BLaER1 (cell line): ENCODE data around the gene SLC25A3.
"Not testable (repeated sequence)": the region's sequence is repeated elsewhere in the genome, so short reads cannot be mapped to it uniquely, and the experiment has no call there.

Source experiments
- H3K27ac ChIP-seq: shearing (Covaris generic); formaldehyde crosslinking; 2 replicates; pipeline ENCODE4 v1.8.1; 2022
- H3K27me3 ChIP-seq: shearing (Covaris generic); formaldehyde crosslinking; 2 replicates; pipeline ENCODE4 v1.8.1; 2022
- H3K36me3 ChIP-seq: shearing (Covaris generic); formaldehyde crosslinking; 2 replicates; pipeline ENCODE4 v1.8.1; 2022
- H3K4me1 ChIP-seq: shearing (Covaris generic); formaldehyde crosslinking; 2 replicates; pipeline ENCODE4 v1.8.1; 2022
- H3K4me2 ChIP-seq: shearing (Covaris generic); formaldehyde crosslinking; 2 replicates; pipeline ENCODE4 v1.8.1; 2022
- H3K4me3 ChIP-seq: shearing (Covaris generic); formaldehyde crosslinking; 2 replicates; pipeline ENCODE4 v1.8.1; 2022
- H3K9ac ChIP-seq: shearing (Covaris generic); formaldehyde crosslinking; 2 replicates; pipeline ENCODE4 v1.8.1; 2022
- H3K9me3 ChIP-seq: shearing (Covaris generic); formaldehyde crosslinking; 2 replicates; pipeline ENCODE4 v1.8.1; 2022
- H4K20me1 ChIP-seq: shearing (Covaris generic); formaldehyde crosslinking; 2 replicates; pipeline ENCODE4 v1.8.1; 2022
- Cebpa-rat ChIP-seq: shearing (Covaris generic); IDR thresholded peaks from 2 replicates; pipeline ENCODE4 v1.8.1; 2022

The SLC25A3 gene

DNA sequence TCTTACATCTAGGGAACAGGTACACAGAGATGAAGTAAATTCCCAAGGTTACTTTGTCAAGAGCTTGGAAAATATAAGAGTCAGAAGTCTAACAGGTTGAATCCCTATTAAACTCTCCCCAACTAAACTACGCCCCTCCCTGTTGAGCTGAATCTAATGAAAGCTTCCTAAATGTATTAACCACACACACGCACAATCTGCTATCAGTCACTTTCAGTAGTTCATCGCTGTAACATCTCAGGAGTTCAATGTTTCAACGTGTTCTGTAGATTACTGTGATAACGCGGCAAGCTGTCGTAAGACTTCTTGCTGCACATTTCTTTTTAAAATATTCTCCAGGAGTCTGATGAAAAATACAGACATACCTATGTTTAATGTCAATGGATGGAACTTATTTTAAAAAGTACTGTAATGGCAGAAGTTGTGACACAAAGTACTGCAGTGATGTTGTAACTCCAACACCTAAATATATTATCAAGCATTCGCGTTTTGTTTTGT lies 612 bp upstream of the SLC25A3 start:
- peaks cover 43% of the 10 kb centered on the region for H4K20me1 ChIP-seq
- peak overlapping the region; percentile 100 for H3K4me3 ChIP-seq
- H3K27me3 ChIP-seq, result no peaks in the 10 kb centered on the region
- TF ChIP-seq Cebpa-rat, result no peak
- peak overlapping the region; percentile 62 for H3K4me2 ChIP-seq
- H3K27ac ChIP-seq, result peak overlapping the region; percentile 61; the same call in 1 of the 2 replicates
- peaks cover 26% of the 10 kb centered on the region for H3K36me3 ChIP-seq
- H3K4me1 ChIP-seq, result peaks cover 28% of the 10 kb centered on the region
- peak overlapping the region; percentile 100 for H3K9ac ChIP-seq
- H3K9me3 ChIP-seq, result no peaks in the 10 kb centered on the region

DNA sequence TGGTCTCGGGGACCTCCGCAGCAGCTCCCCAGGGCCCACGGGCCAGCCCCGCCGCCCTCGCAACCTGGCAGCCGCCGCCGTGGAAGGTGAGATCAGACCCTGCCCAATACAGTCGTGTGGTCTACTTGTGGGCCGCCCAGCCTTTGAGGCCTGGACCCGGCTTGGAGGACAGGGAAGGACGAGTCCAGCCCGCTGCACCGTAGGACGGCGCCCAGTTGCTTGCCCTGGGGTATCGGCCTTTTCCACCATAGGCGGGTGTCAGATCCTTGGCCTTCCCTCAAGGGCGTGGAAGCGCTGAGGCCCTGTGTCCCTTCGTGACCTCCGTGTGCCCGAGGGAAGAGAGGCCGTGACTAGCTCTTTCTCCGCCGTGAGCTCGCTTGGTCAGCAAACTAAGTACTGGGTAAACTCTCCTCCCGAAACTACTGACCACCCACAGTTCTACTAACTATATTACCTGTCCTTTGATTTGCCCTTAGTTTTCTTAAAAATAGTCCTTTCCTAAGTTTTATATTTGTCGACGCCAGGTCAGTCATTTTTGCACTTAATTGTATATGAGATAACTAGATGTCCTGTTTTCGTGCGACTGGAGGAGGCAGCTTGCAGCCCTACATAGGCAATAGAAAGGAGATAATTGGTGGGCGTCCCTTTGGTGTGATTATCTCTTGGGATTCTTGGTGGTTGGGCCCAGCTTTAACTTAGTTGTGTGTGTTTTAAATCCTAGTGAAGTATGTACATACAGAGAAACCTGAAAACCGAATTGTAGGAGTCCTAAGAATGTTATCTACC lies 757 bp downstream of the SLC25A3 start:
- Histone ChIP-seq H3K4me1 (peaks cover 28% of the 10 kb centered on the region), H3K36me3 (peaks cover 40% of the 10 kb centered on the region), H3K27me3 (no peaks in the 10 kb centered on the region), H3K9ac (peak overlapping the region; percentile 100), H3K9me3 (no peaks in the 10 kb centered on the region), H3K27ac (peak overlapping the region; percentile 99), H3K4me2 (peak overlapping the region; percentile 81), H3K4me3 (peak overlapping the region; percentile 100), H4K20me1 (peaks cover 56% of the 10 kb centered on the region)
- no peak for TF ChIP-seq Cebpa-rat

DNA sequence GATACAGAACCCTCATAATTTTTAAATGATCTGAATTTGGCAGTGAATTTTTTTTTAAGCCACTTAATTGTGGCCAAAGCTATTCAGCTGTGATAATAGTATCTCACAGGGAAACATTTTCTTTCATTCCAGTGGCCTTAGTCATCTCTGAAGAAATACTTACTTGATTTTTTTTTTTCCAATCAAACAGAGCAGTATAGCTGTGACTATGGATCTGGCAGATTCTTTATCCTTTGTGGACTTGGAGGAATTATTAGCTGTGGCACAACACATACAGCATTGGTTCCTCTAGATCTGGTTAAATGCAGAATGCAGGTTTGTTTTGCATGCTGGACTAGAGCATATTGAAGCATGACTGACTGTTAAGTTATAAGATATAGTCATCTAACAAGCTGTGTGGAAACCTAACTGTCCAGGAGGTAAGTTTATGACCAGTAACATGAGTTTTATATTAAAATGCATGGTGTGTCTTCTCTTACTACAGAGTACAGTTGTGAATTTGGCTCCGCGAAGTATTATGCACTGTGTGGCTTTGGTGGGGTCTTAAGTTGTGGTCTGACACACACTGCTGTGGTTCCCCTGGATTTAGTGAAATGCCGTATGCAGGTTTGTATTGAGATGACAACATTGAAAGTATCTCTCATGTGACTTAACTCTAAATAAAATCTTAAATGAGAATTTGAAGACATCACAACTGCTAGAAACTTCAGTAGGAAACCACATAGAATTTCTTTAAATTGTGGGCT lies 1.9 kb downstream of the SLC25A3 start:
- Histone ChIP-seq H3K9ac (peak overlapping the region; percentile 100), H3K4me3 (peak overlapping the region; percentile 100), H3K27ac (peak overlapping the region; percentile 99; the same call in 1 of the 2 replicates)

DNA sequence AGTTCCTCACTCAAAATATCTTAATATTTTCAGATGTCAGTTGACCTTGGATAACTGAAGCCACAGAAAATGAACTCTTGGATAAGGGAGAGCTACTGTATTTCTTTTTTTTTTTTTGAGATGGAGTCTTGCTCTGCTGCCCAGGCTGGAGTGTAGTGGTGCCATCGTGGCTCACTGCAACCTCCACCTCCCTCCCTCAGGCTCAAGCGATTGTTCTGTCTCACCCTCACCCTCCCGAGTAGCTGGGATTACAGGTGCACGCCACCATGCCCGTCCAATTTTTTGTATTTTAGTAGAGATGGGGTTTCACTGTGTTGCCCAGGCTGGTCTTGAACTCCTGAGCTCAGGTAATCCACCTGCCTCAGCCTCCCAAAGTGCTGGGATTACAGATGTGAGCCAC lies 3.8 kb downstream of the SLC25A3 start:
- not testable (repeated sequence) for H3K4me2 ChIP-seq

More for the DNA sequence above, 1.9 kb downstream of the SLC25A3 start:
- Histone ChIP-seq H3K36me3 (peaks cover 51% of the 10 kb centered on the region), H3K4me2 (peak overlapping the region; percentile 81), H3K9me3 (no peaks in the 10 kb centered on the region), H4K20me1 (peaks cover 68% of the 10 kb centered on the region), H3K27me3 (no peaks in the 10 kb centered on the region), H3K4me1 (peaks cover 28% of the 10 kb centered on the region)
- TF ChIP-seq Cebpa-rat, result no peak

DNA sequence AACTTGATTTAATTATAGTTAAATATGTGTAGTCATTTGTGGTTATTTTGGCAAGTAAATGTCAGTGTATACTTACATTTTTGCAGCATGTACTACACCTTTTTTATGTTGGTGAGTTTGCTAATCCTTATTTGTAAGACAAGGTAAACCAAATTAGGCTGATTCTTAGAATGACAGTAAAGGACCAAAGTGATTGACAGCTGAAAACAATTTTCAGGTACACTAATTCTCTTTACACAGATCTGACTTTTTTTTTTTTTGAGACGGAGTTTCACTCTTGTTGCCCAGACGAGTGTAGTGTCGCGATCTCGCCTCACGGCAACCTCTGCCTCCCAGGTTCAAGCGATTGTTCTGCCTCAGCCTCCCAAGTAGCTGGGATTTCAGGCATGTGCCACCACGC lies 8.4 kb downstream of the SLC25A3 start:
- Histone ChIP-seq H3K9ac (no peak overlapping the region), H3K4me1 (peaks cover 7% of the 10 kb centered on the region), H3K27ac (no peak overlapping the region), H3K4me2 (no peak overlapping the region), H3K4me3 (no peak overlapping the region), H3K27me3 (no peaks in the 10 kb centered on the region), H3K36me3 (peaks cover 82% of the 10 kb centered on the region), H3K9me3 (no peaks in the 10 kb centered on the region), H4K20me1 (peaks cover 57% of the 10 kb centered on the region)
- no peak for TF ChIP-seq Cebpa-rat

More for the DNA sequence above, 3.8 kb downstream of the SLC25A3 start:
- Histone ChIP-seq H3K36me3 (peaks cover 70% of the 10 kb centered on the region), H4K20me1 (peaks cover 79% of the 10 kb centered on the region), H3K4me1 (peaks cover 28% of the 10 kb centered on the region)
- not testable (repeated sequence) for H3K4me3 ChIP-seq, H3K27ac ChIP-seq, H3K27me3 ChIP-seq, H3K9me3 ChIP-seq, H3K9ac ChIP-seq

DNA sequence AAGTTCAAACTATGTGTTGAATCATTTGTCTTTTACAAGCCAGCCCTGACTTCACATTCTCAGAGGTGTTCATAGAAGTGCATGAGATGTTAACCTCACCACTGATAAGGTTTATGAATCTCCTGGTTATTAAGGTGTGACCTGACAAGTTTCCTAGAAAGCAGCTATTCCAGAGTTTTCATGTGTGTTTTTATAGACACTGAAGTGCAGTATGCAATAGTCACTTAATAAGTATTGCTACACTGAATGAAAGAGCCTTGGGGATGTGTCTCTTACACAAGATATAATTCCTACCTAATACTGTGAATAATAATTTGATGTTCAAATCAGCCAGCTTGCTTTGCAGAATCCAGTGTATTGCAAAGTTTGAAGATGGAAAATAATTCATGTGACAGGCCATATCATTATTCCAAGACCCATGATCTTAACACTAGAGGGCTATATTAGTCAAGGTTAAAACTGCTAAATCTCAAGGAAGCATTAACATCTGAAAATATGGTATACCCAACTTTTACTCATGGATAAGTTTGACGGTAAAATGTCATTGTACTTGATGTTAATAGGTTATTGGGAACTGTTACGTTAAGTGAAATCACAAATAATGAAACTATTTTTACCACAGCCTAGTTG lies 13.0 kb downstream of the SLC25A3 start:
- Histone ChIP-seq H3K9ac (no peak overlapping the region), H3K4me3 (no peak overlapping the region), H3K27me3 (no peaks in the 10 kb centered on the region), H3K36me3 (peaks cover 36% of the 10 kb centered on the region), H4K20me1 (peaks cover 12% of the 10 kb centered on the region; the same call in 1 of the 2 replicates), H3K27ac (peak overlapping the region; percentile 82; the same call in 1 of the 2 replicates), H3K9me3 (no peaks in the 10 kb centered on the region), H3K4me2 (peak overlapping the region; percentile 67), H3K4me1 (peaks cover 26% of the 10 kb centered on the region)
- no peak for TF ChIP-seq Cebpa-rat

DNA sequence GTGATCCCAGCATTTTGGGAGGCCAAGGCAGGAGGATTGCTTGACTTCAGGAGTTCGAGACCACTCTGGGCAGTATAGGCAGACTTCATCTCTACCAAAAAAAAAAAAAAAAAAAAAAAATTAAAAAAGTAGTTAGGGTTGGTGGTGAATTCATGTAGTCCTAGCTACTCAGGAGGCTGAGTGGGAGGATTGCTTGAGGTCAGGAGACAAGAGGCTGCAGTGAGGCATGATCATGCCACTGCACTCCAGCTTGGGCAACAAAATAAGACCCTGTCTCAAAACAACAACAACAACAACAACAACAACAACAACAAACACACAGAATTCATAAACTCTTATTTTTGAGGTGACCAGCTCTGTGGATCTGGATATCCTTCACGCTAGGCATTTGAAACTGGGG lies 17.1 kb downstream of the SLC25A3 start:
- TF ChIP-seq Cebpa-rat, result no peak
- no peaks in the 10 kb centered on the region for H3K9me3 ChIP-seq
- 0 out of 2 replicates have a peak, but pooled peaks cover 3% of the 10 kb centered on the region for H4K20me1 ChIP-seq
- H3K27ac ChIP-seq, result no peak overlapping the region
- no peaks in the 10 kb centered on the region for H3K27me3 ChIP-seq
- no peak overlapping the region for H3K4me3 ChIP-seq
- no peaks in the 10 kb centered on the region for H3K36me3 ChIP-seq
- no peak overlapping the region for H3K4me2 ChIP-seq
- peaks cover 60% of the 10 kb centered on the region for H3K4me1 ChIP-seq
- no peak overlapping the region for H3K9ac ChIP-seq

DNA sequence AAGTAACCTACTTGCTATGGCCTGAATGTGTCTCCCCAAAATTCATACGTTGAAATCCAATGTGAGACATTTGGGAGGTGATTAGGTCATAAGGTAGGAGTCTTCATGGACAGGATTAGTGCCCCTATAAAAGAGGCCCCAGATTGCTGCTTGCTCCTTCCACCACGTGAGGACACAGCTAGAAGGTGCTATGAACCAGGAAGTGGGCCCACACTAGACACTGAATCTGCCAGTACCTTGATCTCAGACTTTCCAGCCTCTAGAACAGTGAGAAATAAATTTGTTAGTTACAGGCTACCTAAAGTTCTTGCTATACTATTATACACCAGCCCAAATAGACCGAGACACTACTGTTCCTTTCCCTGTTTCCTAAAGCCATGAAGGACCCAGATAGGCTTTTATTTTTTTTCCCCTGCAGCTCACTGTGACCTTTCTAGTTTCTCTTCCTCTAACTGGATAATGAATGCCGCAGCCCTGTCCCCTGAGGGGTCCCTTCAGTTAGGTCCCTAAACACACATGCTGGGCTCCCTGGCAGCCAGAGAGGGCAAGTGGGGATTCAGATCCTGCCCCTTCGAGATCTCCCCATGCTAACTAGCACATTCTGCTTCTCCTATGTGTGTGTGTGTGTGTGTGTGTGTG lies 19.3 kb downstream of the SLC25A3 start:
- TF ChIP-seq Cebpa-rat, result no peak
- Histone ChIP-seq H3K27ac (peak overlapping the region; percentile 69), H3K4me2 (peak overlapping the region; percentile 76), H3K27me3 (no peaks in the 10 kb centered on the region), H3K4me1 (peaks cover 45% of the 10 kb centered on the region), H3K9ac (peak overlapping the region; percentile 21; the same call in 1 of the 2 replicates), H4K20me1 (no peaks in the 10 kb centered on the region), H3K9me3 (no peaks in the 10 kb centered on the region; the same call in 1 of the 2 replicates), H3K4me3 (no peak overlapping the region), H3K36me3 (no peaks in the 10 kb centered on the region)

DNA sequence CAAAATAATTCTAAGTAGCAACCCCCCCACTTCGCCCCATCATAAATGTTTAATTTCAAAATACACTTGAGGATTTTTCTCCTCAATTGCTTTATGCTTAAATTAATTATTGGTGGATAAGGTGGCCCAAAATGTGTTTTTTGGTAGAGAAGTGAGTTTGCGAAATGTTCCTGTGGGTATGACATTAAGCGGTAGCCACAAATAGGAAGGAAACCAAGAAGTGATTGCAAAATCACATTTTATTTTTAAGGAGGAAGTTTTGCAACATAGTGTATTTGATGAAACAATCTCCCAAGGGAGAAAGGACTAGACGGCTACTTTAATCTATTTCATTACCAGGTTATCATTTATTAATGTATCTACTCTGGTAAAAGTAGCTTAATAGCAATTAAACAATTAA lies 25.5 kb downstream of the SLC25A3 start:
- Histone ChIP-seq H3K4me2 (peak overlapping the region; percentile 69), H3K36me3 (0 out of 2 replicates have a peak, but pooled peaks cover 3% of the 10 kb centered on the region), H3K9me3 (no peaks in the 10 kb centered on the region; the same call in 1 of the 2 replicates), H4K20me1 (no peaks in the 10 kb centered on the region), H3K4me3 (no peak overlapping the region), H3K27me3 (no peaks in the 10 kb centered on the region), H3K4me1 (peaks cover 42% of the 10 kb centered on the region), H3K9ac (no peak overlapping the region), H3K27ac (peak overlapping the region; percentile 46)
- TF ChIP-seq Cebpa-rat, result peak; percentile 97; the same call in 1 of the 2 replicates
